Peyer's patch (tissue), 4 donors: ENCODE measurements around the gene IL22RA2. TPM values are rescaled to one million over a fixed set of nuclear protein-coding genes. Genes with fewer than 3 reads are reported as not detected.

Experiments used
- DNase-seq, 3 donors: peaks; one replicate each; pipeline ENCODE4 v3.0.0-alpha.2; 2017 to 2019
- H3K27ac ChIP-seq, 4 donors: fragments of 200-600 bp; sonication (generic); one replicate each; pipeline ENCODE4 v1.5.1; 2016 to 2019
- H3K27me3 ChIP-seq, 2 donors: fragments of 200-600 bp; sonication (generic); one replicate each; pipeline ENCODE4 v1.5.1; 2019
- H3K36me3 ChIP-seq, 3 donors: fragments of 200-600 bp; sonication (generic); one replicate each; pipeline ENCODE4 v1.5.1; 2016 to 2019
- H3K4me1 ChIP-seq, 4 donors: fragments of 200-600 bp; sonication (generic); one replicate each; pipeline ENCODE4 v1.5.1; 2016 to 2019
- H3K4me3 ChIP-seq, 4 donors: fragments of 200-600 bp; sonication (generic); 1 replicate in 3 of 4; 2 replicates in 1 of 4; pipeline ENCODE4 v1.5.1; 2016 to 2019; ENCODE audit warnings: mild to moderate bottlenecking in 1 of 4
- H3K9me3 ChIP-seq, 4 donors: fragments of 200-600 bp; sonication (generic); one replicate each; pipeline ENCODE4 v1.5.1; 2016 to 2019; ENCODE audit warnings: mild to moderate bottlenecking in 1 of 4
- CTCF ChIP-seq, 6 experiments: fragments of 450-650 bp in 4 of 6; fragments of 200-600 bp in 2 of 6; sonication (generic) in 1 of 6; IDR thresholded peaks; one replicate each; pipeline ENCODE4 v1.5.1; 2017 to 2019; ENCODE audit warnings: antibody characterized with exemption in 6 of 6, mild to moderate bottlenecking in 3 of 6, moderate library complexity in 1 of 6
- POLR2A ChIP-seq, 2 donors: fragments of 450-650 bp; IDR thresholded peaks; one replicate each; pipeline ENCODE4 v1.5.1; 2017; ENCODE audit warnings: antibody characterized with exemption in 2 of 2, mild to moderate bottlenecking in 2 of 2, moderate library complexity in 2 of 2
- total RNA-seq, 4 donors: library from RNA; depleted of rRNA; stranded (reverse); fragments of >200 nt; gene quantifications; one replicate each; pipeline ENCODE4 v1.1.0, GENCODE V29; 2016

Gene IL22RA2
- total RNA-seq, 4 donors from 2014 or later = not detected

- H3K9me3 ChIP-seq = no peaks in the 10 kb centered on the region
- peak overlapping the region in 3 of 4 donors; percentile 5 to 71 (median 13) for H3K27ac ChIP-seq
- H3K36me3 ChIP-seq = no peaks in the 10 kb centered on the region
- TF ChIP-seq POLR2A (IDR thresholded peaks at IDR 0.05) (no peak), CTCF (IDR thresholded peaks at IDR 0.05) (no peak)
- H3K27me3 ChIP-seq = no peaks in the 10 kb centered on the region
- peak in 2 of 3 donors; percentile 65 to 73 for DNase-seq
- H3K4me3 ChIP-seq = no peak overlapping the region
- peaks cover 0 to 10% (median 2%) of the 10 kb centered on the region in 4 donors for H3K4me1 ChIP-seq
These were observed 70.5 kb downstream of the IL22RA2 start for GRCh38 chr6:137102851-137103492.

DNA sequence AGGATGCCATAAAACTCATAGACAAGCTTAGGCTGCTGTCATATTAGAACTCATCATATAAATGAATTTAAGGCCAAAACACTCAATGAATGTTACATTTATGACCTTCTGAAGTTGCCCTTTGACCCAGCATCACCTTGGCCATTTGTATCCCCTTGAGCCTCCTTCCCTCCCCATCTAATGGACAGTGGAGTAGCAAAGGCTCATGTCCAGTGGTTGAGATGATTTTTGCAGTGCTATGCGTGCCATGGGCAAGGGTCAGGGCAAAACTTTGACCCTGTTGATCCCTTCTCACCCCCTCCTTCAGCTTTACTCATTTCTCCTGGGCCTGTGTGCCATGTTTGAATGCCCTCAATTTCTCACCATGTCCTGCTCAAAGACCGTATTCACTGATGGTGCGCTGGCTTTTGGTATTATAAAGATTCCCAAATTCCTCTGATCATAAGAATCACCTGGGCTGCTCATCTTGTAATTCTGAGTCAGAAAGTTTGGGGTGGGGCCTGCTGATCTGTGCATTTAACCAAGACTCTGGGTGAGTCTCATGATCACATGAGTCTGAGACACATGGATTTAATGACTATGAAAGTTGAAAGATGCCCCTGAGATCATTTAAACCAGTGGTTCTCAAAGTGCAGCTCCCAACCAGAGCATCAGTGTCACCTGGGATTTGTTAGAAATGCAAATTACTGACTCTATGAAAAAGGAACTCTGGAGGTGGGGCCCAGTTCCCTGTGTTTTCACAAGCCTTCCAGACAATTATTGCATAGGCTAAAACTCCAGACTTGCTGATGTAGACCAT is 71.2 kb downstream of the IL22RA2 start:
- DNase-seq = peak in 1 of 3 donors; percentile 32

DNA sequence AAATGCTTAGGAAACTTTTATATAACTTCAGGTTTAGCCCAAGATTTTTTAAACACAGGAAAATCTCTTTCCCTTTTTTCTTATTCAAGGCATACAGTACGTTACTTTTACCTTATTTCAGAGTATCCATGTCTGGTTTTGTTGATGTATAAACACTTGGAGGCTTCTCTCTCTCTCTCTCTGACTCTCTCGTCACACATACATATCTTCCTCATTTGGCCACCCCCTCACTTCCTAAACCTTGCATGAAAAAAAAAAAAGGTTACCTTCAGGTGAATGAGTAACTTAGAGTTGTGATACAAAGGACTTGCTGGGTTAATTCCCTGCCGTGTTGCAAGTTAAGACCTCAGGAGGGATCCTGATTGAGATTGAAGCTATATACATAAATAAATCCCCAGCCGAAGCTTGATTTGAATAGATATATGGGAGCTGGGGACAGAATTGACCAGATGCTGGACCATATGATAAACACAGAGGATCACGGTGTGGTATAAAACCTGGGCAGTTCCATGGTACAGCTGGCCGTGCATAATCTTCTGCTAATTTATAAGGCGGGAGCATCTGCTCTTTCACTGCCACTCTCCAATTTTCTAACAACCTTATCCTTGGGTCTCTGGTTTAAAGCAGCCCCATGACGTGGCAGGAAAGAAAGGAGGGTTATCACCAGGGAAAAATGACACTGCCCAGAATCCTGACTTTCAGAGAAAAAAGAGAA is 73.6 kb downstream of the IL22RA2 start:
- H3K4me1 ChIP-seq = peaks cover 0 to 3% (median under 1%) of the 10 kb centered on the region in 4 donors
- no peaks in the 10 kb centered on the region for H3K36me3 ChIP-seq
- TF ChIP-seq CTCF (IDR thresholded peaks at IDR 0.05) (no peak), POLR2A (IDR thresholded peaks at IDR 0.05) (no peak)
- H3K27ac ChIP-seq = peak overlapping the region in 1 of 4 donors; percentile 8
- no peak for DNase-seq
- H3K4me3 ChIP-seq = no peak overlapping the region
- no peaks in the 10 kb centered on the region for H3K9me3 ChIP-seq
- no peaks in the 10 kb centered on the region for H3K27me3 ChIP-seq

More for the DNA sequence above, 71.2 kb downstream of the IL22RA2 start:
- no peaks in the 10 kb centered on the region for H3K36me3 ChIP-seq
- peak overlapping the region in 3 of 4 donors; percentile 5 to 71 (median 13) for H3K27ac ChIP-seq
- H3K27me3 ChIP-seq = no peaks in the 10 kb centered on the region
- H3K9me3 ChIP-seq = no peaks in the 10 kb centered on the region
- TF ChIP-seq POLR2A (IDR thresholded peaks at IDR 0.05) (no peak), CTCF (IDR thresholded peaks at IDR 0.05) (no peak)
- peaks cover 0 to 10% (median 2%) of the 10 kb centered on the region in 4 donors for H3K4me1 ChIP-seq
- H3K4me3 ChIP-seq = no peak overlapping the region

- H3K27me3 ChIP-seq = no peaks in the 10 kb centered on the region
- no peaks in the 10 kb centered on the region for H3K9me3 ChIP-seq
- no peak for TF ChIP-seq POLR2A (IDR thresholded peaks at IDR 0.05)
- no peak for TF ChIP-seq CTCF (IDR thresholded peaks at IDR 0.05)
- no peaks in the 10 kb centered on the region for H3K36me3 ChIP-seq
- DNase-seq = no peak
- H3K27ac ChIP-seq = no peak overlapping the region
- H3K4me1 ChIP-seq = peaks cover 0 to 6% (median 3%) of the 10 kb centered on the region in 4 donors
- no peak overlapping the region for H3K4me3 ChIP-seq
These were observed 75.9 kb downstream of the IL22RA2 start for GRCh38 chr6:137097526-137097925.

DNA sequence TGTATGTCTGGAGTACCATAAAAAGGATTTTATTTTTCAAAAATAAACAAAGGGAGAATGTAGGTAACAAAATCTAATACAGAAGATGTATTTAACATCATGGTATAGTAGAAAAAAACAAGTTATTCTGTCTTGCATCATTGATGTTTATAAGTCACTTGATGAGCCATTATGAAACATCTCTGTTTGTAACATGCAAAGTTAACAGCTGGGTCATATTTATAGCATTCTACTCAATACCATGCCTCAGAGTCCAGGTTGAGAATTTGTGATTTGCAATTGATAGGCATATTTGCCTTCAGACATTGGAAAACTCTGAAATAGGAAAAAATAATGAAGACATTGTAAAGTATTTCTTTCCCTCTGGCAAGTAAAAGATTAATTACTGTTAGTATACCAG is 76.4 kb downstream of the IL22RA2 start:
- no peaks in the 10 kb centered on the region for H3K9me3 ChIP-seq
- H3K27ac ChIP-seq = no peak overlapping the region
- no peaks in the 10 kb centered on the region for H3K36me3 ChIP-seq
- peaks cover 0 to 10% (median 3%) of the 10 kb centered on the region in 4 donors for H3K4me1 ChIP-seq
- H3K4me3 ChIP-seq = no peak overlapping the region
- no peaks in the 10 kb centered on the region for H3K27me3 ChIP-seq
- no peak for TF ChIP-seq POLR2A (IDR thresholded peaks at IDR 0.05)
- DNase-seq = no peak
